Measurements from ENCODE around the gene PCNX3.

DNA sequence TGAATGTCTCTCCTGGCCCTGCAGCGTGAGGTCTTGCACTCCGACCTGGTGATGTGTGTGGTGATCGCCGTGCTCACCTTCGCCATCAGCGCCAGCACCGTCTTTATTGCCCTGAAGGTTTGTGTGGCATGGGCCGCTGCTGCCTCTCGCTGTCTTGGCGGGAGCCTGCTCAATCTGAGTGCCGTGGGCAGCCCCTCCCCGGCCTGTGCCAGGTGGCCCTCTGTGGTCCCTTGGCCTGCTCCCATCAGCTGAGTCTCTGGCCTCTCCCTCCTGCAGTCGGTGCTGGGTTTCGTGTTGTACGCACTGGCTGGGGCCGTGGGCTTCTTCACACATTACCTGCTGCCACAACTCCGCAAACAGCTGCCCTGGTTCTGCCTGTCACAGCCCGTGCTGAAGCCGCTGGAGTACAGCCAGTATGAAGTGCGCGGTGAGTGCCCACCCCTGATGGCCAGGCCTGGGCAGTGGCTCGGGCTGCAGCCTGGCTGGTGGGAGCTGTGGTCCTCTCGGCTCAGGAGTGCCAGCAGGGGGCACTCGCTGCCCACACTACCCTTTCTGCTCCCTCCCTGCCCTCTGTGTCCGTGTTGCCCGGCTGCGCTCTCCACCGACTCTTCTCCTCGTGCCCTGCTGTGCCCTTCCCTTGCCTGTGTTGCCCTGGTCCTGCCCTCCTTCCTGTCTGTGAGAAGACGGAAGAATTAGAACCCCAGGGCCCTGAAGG is 10.2 kb downstream of the PCNX3 start:
- TF ChIP-seq, protein P1, sequence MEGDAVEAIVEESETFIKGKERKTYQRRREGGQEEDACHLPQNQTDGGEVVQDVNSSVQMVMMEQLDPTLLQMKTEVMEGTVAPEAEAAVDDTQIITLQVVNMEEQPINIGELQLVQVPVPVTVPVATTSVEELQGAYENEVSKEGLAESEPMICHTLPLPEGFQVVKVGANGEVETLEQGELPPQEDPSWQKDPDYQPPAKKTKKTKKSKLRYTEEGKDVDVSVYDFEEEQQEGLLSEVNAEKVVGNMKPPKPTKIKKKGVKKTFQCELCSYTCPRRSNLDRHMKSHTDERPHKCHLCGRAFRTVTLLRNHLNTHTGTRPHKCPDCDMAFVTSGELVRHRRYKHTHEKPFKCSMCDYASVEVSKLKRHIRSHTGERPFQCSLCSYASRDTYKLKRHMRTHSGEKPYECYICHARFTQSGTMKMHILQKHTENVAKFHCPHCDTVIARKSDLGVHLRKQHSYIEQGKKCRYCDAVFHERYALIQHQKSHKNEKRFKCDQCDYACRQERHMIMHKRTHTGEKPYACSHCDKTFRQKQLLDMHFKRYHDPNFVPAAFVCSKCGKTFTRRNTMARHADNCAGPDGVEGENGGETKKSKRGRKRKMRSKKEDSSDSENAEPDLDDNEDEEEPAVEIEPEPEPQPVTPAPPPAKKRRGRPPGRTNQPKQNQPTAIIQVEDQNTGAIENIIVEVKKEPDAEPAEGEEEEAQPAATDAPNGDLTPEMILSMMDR (optimal IDR thresholded peaks at IDR 0.05 in 1 of 3, IDR thresholded peaks at IDR 0.05 in 1 of 3, conservative IDR thresholded peaks at IDR 0.05 in 1 of 3; ENCODE audit: extremely low read depth in 1 of 3, insufficient read depth in 2 of 3, low read length in 3 of 3) = peak; percentile 17 to 71 (median 22)
- TF ChIP-seq EZH2 (IDR thresholded peaks at IDR 0.05; ENCODE audit: low read length) = no peak
